HG02852 (cell line): Measurements from ENCODE around the gene CCL13.

Experiments used
- ATAC-seq: cut with Tn5 transposase; IDR thresholded peaks from one replicate; pipeline ENCODE4 v1.9.1; 2021; ENCODE audit warnings: mild to moderate bottlenecking, moderate library complexity; ENCODE audit not compliant: unreplicated experiment

The CCL13 gene

DNA sequence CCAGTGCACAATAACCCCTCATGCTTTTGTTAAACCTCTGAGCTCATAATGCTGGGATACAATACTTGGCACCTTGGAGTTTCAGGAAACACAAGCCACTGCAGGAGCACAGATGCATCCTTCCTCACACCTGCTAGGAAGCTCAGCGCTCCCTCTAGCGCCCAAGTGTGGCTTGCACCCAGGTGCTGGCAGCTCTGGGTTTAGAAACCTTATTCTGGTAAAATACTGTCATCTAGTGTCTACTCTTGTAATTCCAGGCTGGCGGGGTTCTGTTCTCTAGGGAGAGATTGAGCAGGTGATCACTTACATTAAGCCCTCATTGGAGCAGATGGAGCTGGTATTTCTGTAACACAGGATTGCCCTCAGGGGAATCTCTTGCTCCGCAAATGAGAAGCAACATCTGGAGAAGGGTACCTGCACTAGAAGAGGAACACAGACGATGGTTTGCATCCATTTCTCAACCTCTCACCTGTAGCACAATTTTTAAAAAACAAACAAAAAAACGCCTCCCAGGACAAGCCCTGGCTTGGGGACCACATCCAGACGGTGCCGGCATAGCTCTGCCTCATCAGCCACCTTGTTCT is 5.3 kb downstream of the CCL13 start:
- no peak for ATAC-seq

DNA sequence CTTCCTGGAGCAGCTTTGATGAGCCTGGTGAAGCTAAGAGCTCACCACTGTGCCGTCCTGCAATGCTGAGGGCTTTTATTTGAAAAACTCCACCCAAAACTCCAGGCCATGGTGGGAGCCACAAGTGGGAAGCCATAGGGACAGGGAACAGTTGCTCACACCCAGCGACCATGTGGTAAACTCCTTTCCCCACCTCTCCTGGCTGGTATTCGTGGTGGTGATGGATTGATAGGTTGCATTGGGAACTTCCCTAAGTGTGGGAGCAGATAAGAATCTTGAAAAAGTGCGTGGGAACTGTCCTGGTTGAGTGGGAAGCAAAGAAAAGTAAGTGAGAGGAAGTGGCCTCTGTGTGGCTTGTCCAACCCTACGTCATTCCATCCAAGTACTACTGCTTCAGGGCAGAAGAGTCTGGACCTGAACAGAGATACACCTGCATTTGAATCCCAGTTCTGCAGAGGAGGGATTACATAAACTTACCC is 6.9 kb downstream of the CCL13 start, which contains the start of gene CCL1:
CCL1 (minus strand) TSS at position 51 of the 479 bp plus-strand sequence. CDS start 72 bp downstream, outside the sequence.
- ATAC-seq, result no peak

GRCh38 chr17:34364751-34365150 is 8.5 kb downstream of the CCL13 start:
- no peak for ATAC-seq

DNA sequence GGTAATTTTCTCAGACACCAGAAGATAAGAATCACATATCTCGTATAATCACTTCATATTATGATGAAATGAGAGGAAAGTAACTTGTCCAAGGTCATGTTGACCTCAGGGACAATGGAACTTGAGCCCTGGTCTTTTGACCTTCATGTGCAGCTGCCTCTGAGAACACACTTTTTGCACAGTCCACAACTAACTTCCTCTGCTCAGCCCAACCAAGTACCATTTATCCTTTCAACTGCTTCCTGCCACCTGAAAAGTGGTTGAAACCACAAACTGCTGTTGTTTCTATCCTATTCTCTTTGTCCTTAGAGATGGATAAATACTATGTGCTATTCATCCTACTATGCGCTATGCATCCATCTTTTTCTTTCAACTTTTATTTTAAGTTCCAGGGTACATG is 9.1 kb downstream of the CCL13 start:
- ATAC-seq, result no peak

- no peak for ATAC-seq
Measured at GRCh38 chr17:34366010-34366409, 9.7 kb downstream of the CCL13 start.

DNA sequence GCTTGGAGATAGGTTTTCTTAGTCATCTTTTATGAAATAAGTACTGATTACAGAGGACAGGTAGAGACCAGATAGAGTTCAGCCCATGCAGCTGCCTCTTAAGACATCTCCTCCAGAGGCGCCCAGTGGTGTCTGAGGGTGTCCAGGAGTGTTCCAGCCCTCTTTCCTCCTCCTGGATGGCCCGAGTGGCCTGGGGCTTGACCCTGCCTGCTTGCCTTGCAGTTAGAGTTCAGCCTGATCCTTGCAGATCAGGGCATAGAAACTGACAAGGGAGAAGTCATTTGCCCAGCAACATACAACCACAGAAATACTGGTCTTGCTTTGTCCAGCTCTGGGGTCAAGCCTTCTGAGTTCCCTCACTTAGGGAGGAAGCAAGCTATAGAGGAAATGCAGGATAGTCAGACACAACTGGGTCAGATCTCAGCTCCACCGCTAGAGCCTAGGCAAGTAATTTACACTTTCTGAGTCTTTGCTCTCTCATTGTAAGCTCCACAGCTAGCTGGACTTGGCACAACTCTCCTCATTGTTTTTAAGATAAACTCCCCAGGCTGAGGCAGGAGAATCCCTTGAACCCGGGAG is 10.3 kb downstream of the CCL13 start:
- ATAC-seq, result no peak

DNA sequence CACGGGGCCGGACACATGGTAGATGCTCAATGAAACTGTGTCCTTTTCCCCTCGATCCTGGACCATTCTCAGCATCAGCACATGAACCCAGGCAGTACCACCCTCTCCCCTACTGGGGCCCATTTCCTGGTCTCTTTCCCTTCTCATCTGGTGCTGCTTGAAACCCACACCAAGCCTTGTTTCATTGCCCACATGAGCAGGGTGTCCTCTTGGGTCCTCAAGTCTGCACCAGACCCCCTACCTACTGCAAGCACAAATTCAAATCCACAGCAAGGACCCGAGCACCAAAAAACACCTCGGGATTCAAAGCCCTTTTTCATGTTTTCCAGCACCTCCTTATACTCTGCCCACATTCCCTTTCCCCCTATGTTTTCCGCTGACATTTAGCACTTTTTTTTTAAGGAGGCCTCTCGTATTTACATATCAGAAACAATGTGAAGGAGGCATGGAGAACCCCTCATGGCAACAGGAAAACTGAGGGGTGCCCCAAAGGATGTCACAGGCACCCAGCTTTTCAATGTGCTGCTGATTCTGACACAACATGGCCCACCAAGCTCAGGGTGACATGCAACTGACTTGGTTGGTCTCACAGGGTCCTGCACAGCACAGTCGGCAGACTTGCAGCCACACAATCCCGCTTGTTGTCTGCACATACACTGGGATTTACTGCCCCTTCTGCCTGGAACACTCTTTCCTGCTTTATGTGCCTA is 11.4 kb downstream of the CCL13 start:
- ATAC-seq, result no peak

- no peak for ATAC-seq
Measured at GRCh38 chr17:34368196-34368945, 12.1 kb downstream of the CCL13 start.

GRCh38 chr17:34368946-34369500 is 12.7 kb downstream of the CCL13 start:
- no peak for ATAC-seq

DNA sequence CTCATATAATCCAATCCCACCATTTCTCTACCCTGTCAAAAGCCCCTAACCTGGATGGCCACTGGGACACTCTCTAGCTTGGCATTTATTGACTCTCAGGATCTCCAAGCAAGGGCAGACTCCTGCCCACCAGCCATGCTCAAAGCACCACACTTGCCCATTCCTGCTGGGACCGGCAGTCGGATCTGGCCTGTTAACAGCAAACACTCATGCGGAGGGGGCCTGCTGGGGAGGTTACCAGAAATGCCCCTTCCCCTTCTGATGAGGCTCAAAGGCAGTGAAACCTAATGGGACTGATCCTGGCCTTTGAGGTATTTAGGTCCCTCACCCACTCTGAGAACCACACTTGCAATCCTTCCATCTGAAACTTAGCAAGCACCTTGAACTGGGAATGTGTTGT is 13.3 kb downstream of the CCL13 start:
- ATAC-seq, result no peak

- ATAC-seq, result no peak
Measured at GRCh38 chr17:34370376-34370996, 14.2 kb downstream of the CCL13 start.

DNA sequence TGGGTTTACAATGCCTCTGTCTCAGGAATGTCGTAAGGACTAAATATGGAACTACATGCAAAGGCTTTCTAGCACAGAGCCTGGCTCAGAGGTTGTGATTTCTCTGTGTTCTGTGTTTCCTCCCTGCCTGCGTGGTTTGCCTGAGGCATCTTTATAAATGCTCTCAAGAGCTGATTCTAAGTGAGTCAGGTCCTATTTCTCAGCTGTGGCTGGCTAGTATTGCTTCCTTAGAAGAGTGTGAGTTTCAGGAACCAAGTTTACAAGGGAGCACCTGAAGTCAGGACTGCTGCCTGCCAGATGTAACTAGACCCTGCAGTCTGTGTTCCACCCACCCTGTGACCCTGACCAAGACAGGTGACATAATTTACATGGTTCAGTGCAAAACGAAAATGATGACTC is 14.7 kb downstream of the CCL13 start:
- ATAC-seq, result peak; percentile 47

DNA sequence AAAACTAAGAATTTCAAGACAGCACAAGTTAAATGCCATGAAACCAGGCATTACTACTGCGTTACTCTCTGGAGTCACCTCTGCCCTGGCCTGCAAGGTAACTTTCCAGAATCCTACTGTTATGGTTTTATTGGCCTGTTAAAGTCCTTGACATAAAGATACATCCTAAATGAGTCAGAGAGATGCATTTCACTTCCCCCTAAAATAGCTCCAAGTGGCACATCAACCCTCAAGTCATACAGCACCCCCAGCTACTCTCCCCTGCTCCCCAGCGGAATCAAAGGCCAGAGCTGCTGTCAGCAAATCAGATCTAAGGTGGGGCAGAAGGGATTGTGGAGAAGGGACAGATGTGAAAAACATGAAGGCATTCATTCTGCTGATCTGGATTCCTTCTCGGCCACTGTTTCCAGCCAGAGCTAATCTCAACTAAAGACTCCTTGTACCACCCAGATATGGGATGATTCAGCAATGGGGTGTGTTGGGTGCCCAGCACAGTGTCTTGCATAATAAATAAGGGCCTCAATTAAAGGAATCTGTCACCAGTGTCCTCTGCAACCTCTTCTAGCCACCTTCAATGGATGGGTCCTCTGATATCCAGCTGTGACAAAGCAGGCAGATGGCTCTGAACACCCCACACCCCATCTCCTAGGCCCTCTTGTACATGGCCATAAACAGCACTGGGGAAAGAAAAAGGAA is 15.3 kb downstream of the CCL13 start:
- ATAC-seq, result no peak

GRCh38 chr17:34374457-34374856 is 18.2 kb downstream of the CCL13 start:
- no peak for ATAC-seq

DNA sequence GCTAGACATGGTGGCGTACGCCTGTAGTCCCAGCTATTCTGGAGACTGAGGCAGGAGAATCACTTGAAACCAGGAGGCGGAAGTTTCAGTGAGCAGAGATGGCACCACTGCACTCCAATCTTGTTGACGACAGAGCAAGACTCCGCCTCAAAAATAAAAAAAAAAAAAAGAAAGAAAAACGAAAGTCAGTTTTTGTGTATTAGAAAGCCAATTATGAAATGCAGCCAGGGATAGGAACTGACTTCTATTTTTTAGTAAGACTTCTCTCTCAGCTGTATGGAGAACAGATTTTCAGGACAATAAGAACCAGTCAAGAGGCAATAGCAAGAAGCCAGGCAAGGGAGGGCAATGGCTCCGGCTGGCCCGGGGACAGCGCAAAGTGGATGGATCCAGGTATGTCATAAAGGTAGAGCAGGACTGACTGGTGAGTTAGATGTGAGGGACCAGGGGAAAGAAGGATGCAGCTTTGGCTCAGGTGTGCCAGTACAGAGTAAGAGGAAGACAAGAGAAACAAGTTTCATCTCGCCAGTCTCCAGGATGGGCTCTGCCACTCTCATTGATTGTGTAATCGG is 19.2 kb downstream of the CCL13 start:
- ATAC-seq, result no peak

GRCh38 chr17:34377078-34377823 is 21.0 kb downstream of the CCL13 start:
- peak; percentile 62 for ATAC-seq

DNA sequence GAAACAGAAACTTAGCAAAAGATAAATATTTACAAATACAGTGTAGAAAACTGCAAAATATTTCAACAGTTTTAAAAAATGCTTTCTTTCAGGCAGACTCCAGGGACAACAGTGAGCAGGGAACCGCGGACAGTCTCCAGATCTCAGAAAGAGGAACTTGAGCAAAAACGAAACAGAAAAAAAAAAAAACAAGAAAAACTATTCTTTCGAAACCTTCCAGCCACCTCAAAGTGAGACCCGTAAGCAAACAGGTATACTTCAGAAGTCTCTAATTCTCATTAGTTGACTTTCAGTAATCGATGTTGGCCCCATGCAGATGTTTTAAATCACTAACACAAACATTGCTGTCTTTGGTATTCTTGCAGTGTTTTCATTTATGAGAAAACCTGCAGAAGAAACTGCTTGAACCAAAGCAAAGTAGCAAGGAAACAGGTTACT is 22.4 kb downstream of the CCL13 start:
- peak; percentile 79 for ATAC-seq

GRCh38 chr17:34379868-34380267 is 23.6 kb downstream of the CCL13 start:
- ATAC-seq, result no peak

GRCh38 chr17:34382621-34383124 is 26.4 kb downstream of the CCL13 start:
- ATAC-seq, result no peak
